ENCODE results near the gene ASPSCR1. TPM values are rescaled to one million over a fixed set of nuclear protein-coding genes. Genes with fewer than 3 reads are reported as not detected.

The ASPSCR1 gene
- total and polyA plus RNA-seq, 9 of the 15 experiments (the other 6 are each of a cell fraction or from before 2014, with no cell fraction given) = 0.90 to 36.9 (median 11.6) TPM

DNA sequence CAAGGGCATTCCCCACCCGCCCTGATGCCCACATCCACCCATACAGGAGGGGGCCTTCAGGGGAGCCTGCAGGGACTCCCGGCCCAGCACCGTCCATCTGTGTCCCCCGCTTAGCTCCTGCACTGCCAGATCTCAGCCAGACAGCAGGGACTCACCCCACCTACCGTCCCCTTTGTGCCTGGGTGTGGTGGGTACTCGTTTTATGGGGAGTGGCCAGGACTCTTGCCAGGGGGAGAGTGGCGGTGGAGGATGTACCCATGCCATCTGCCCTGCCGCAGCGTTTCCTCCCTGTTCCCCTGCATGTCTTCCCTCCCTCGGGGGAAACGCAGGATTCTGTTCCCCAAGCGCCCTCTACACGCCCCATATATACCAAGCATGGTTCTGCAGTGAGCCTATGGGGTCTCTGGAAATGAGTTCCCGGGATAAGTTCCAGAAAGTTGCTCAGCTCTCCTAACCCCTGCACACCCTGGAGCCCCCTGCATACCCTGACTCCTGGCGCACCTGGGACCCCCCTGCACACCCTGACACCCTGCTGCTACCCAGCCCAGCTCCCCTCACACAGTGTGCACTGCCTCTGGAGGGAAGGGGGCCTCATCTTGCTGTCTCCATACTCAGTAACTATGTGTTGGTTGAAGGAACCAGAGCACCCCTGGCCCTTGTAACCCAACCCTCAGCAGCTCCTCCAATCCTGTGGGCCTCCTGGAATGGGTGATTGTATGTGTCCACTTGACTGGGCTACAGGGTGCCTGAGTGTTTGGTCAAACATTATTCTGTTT lies 45.7 kb upstream of the ASPSCR1 start (continued):
- TF ChIP-seq HMGN3 (IDR thresholded peaks at IDR 0.05; ENCODE audit: borderline replicate concordance, extremely low read depth, insufficient read length, low read depth, low read length) (peak; percentile 38), FOXK1 (CRISPR knock-in tag; IDR thresholded peaks at IDR 0.05; ENCODE audit: borderline replicate concordance) (no peak), HNRNPL (IDR thresholded peaks at IDR 0.05; ENCODE audit: low read depth, low read length) (no peak), ZNF717 (CRISPR knock-in tag; IDR thresholded peaks at IDR 0.05) (no peak), L3MBTL2 (IDR thresholded peaks at IDR 0.05) (no peak), ZNF197 (CRISPR knock-in tag; IDR thresholded peaks at IDR 0.05; ENCODE audit: low read depth) (no peak), POLR2A (conservative IDR thresholded peaks at IDR 0.05) (peak; percentile 72), POLR2G (IDR thresholded peaks at IDR 0.05; ENCODE audit: low read depth, low read length) (peak; percentile 79), ZNF146 (CRISPR knock-in tag; IDR thresholded peaks at IDR 0.05; ENCODE audit: unreplicated experiment) (no peak), WHSC1 (IDR thresholded peaks at IDR 0.05; ENCODE audit: low read length) (no peak), FOXJ3 (CRISPR knock-in tag; IDR thresholded peaks at IDR 0.05) (no peak), MBD2 (IDR thresholded peaks at IDR 0.05; ENCODE audit: borderline replicate concordance, low read depth) (0 out of 2 replicates have a peak, but pooled peaks have one; percentile 27), YBX1 (IDR thresholded peaks at IDR 0.05) (no peak), CREB1 (IDR thresholded peaks at IDR 0.05) (no peak), CREB1 (CRISPR knock-in tag; IDR thresholded peaks at IDR 0.05) (no peak), ILK (tag; IDR thresholded peaks at IDR 0.05; ENCODE audit: borderline replicate concordance, low read depth) (no peak), MEIS2 (IDR thresholded peaks at IDR 0.05; ENCODE audit: partially characterized antibody) (no peak), CHD2 (IDR thresholded peaks at IDR 0.05; ENCODE audit: low read depth, low read length) (peak; percentile 26; the same call in 1 of the 2 replicates)
- TF ChIP-seq, protein P1, sequence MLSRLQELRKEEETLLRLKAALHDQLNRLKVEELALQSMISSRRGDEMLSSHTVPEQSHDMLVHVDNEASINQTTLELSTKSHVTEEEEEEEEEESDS (CRISPR knock-in tag; IDR thresholded peaks at IDR 0.05) = no peak
- TF ChIP-seq, protein P2, sequence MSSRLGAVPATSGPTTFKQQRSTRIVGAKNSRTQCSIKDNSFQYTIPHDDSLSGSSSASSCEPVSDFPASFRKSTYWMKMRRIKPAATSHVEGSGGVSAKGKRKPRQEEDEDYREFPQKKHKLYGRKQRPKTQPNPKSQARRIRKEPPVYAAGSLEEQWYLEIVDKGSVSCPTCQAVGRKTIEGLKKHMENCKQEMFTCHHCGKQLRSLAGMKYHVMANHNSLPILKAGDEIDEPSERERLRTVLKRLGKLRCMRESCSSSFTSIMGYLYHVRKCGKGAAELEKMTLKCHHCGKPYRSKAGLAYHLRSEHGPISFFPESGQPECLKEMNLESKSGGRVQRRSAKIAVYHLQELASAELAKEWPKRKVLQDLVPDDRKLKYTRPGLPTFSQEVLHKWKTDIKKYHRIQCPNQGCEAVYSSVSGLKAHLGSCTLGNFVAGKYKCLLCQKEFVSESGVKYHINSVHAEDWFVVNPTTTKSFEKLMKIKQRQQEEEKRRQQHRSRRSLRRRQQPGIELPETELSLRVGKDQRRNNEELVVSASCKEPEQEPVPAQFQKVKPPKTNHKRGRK (tag; IDR thresholded peaks at IDR 0.05) = no peak
- TF ChIP-seq, protein P3, sequence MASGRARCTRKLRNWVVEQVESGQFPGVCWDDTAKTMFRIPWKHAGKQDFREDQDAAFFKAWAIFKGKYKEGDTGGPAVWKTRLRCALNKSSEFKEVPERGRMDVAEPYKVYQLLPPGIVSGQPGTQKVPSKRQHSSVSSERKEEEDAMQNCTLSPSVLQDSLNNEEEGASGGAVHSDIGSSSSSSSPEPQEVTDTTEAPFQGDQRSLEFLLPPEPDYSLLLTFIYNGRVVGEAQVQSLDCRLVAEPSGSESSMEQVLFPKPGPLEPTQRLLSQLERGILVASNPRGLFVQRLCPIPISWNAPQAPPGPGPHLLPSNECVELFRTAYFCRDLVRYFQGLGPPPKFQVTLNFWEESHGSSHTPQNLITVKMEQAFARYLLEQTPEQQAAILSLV (tag; IDR thresholded peaks at IDR 0.05) = no peak

Measured in K562 (cell line).